NCI-H2107 (cell line): ENCODE data around the gene UBA1.

Experiments used
- DNase-seq: peaks from one replicate; lab custom pipeline; 2025; lab: John Stamatoyannopoulos, UW

Gene UBA1

GRCh38 chrX:47193475-47194193 is at the start of gene UBA1:
Gene UBA1 (plus strand): TSS chrX:47193829. CDS start chrX:47198803, 4,974 bp downstream.
- peak; percentile 98 for DNase-seq

- DNase-seq = no peak
Measured at GRCh38 chrX:47143894-47144625, 49.6 kb upstream of the UBA1 start.

- DNase-seq = peak; percentile 92
Measured at GRCh38 chrX:47144626-47145394, 48.8 kb upstream of the UBA1 start, which contains the start of the genes NDUFB11 and RBM10. Gene NDUFB11 (minus strand): TSS chrX:47144702. CDS start chrX:47144679, 23 bp downstream. Gene RBM10 (plus strand): TSS chrX:47145221. CDS start chrX:47147482, 2,261 bp downstream.

DNA sequence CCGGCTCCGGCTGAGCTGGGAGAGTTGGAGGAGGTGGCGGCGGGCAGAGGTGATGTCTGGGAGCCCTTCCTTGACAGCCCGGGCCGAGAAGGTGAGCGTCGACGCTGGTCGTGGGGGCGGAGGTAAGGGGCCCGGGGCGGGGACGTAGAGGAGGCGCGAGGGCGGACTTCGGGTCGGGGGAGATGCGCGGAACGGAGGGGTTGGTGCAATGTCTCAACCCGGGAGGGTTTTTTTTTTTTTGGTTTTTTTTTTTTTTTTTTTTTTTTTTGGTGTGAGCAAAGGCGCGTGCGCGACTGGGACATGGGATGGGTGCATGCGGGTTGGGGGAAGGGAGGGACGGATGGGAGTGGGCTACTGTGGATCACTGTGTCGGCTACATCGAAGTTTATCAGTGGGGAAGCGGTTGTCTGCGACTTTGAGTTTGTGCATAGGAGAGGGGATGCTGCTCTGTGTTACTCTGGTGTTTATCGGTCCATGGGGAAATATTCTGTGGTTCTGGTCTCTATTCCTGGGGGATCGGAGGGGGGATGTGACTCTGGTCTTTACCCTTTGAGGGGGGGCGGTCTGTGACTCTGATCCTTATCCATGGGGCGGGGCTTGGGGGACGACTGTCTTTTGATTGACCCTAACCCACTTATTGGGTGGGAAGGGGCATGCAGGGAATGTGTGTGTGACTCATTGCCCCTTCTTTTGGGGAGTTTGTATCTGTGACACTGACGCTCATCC is 48.1 kb upstream of the UBA1 start:
- no peak for DNase-seq

DNA sequence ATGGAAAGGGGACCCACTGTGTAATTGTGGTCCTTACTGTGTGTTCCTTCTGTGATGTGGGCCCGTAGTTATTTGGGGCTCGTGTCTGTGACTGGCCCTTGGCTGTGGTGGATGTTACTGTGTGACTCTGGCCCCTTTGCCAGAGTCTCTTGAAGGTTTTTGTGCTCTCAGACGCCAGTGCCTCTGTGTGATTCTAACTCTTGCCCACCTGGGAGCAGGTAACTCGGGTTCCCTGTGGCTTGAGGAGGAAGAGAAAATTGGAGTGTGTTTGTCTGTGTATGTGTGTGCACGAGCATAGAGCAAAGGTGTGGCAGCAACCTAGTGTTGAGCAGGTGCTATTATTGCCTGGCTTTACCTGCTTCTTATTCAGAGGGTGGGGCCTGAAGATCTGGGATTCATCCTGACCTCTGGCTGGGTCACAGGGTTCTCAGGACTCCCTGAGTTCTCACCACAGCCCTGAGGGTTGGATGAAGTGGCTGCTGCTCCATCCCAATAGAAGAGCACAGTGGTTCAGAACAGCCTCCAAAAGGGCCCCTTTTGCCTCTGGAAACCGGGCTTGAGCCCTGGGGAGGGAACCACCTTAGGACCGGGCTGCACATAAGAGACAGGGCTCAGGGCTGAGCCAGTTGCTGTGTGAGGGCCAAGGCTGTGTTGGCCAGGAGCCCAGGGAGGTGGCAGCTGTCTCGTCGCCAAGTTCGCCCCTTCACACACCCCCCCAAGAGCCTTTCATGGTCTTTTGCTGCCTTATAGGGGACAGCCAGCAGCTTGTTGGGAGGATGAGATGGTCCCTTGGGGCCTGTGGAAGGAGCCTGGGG is 47.3 kb upstream of the UBA1 start:
- DNase-seq = no peak

- DNase-seq = no peak
Measured at GRCh38 chrX:47146936-47147859, 46.4 kb upstream of the UBA1 start.

GRCh38 chrX:47148946-47149345 is 44.7 kb upstream of the UBA1 start:
- no peak for DNase-seq

DNA sequence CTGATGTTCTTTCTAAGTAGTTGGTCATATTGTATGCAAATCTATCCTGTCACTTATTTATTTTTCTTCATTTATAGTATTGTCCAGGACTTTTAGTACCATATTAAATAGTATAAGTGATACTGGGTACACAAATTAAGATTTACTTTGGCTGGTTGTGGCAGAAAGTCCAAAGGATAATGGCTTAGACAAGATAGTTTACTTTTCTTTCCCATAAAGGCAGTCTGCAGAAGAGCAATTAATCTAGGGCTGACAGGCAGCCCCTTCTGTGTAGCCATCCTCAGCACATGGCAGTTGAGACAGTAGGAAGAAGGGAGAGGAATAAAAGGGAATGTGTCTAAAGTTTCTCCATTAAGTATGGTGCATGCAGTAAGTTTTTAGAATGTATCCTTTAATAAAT is 42.2 kb upstream of the UBA1 start:
- DNase-seq = no peak

GRCh38 chrX:47156611-47157520 is 36.8 kb upstream of the UBA1 start:
- DNase-seq = no peak

DNA sequence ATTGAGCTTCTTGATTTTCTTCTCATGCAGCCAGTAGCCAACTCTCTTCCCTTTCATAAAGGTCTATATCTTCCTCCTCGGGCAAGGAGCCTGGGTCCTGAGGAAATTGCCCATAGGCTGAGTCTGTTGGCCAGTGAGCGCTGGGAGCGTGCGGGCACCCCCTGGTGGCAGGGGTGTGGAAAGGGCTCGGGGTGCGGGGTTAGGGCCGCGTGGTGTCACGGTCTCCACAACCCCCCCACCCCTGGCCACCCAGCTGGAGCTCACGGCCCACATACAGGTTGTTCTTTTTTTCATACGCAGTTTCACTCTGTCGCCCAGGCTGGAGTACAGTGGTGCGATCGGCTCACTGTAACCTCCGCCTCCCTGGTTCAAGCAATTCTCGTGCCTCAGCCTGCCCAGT is 35.5 kb upstream of the UBA1 start:
- DNase-seq = no peak

DNA sequence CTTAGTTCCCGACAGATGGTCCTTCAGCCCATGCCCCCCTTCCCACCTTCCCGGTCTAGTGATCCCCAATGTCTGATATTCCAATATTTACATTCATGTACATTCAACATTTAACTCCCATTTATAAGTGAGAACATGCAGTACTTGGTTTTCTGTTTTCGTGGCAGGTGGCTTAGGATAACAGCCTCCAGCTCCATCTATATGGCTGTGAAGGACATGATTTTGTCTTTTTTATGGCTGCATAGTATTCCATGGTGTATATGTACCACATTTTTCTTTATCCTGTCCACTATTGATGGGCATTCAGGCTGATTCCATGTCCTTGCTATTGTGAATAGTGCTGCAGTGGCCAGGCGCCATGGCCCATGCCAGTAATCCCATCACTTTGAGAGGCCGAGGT is 34.8 kb upstream of the UBA1 start:
- no peak for DNase-seq

DNA sequence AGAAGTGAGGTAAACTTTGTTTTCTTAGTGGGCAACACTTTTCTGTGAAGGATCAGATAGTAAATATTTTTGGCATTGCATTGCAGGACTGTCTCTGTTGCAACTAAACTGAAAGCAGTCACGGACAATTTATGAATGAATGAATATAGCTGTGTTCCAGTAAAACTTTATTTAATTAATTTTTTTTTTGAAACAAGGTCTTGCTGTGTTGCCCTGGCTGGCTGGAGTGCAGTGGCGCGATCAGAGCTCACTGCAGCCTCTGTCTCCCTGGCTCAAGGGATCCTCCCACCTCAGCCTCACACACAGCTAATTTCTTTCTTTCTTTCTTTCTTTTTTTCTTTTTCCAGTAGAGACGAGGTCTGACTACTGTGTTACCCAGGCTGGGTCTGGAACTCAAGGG is 32.8 kb upstream of the UBA1 start:
- DNase-seq = no peak

DNA sequence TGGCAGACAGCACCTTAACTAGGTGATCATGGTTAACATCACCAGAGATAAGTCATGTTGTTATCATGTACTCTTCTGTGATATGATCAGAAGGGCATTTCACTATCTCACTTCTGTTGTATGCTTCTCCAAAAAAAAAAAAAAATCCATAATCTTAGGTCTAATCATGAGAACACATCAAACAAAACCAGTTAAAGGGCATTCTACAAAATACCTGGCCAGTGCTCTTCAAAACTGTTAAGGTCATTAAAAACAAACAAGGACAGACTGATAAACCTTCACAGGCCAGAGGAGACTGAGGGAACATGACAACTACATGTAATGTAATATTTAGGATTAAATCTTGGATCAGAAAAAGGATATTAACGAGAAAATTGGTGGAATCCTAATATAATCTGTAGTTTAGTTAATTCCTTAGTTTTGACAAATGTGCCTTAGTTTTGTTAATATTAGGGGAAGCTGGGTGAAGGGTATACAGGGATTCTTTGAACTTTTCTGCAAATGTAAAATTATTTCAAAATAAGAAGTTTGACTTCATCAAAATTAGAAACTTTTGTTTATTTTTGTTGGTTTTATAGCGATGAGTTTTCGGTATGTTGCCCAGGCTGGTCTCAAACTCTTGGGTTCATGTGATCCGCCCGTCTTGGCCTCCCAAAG is 30.6 kb upstream of the UBA1 start:
- no peak for DNase-seq

DNA sequence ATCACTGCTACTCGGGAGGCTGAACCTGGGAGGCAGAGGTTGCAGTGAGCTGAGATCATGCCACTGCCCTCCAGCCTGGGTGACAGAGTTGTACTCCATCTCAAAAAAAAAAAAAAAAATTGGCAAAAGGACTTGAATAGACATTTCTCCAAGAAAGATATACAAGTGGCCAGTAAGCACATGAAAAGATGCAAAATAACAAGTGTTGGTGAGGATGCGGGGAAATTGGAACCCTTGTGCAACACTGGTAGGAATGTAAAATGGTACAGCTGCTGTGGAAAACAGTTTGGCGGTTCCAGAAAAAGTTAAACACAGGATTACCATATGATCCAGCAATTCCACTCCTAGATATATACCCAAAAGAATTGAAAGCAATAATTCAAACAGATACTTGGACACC is 29.2 kb upstream of the UBA1 start:
- no peak for DNase-seq

DNA sequence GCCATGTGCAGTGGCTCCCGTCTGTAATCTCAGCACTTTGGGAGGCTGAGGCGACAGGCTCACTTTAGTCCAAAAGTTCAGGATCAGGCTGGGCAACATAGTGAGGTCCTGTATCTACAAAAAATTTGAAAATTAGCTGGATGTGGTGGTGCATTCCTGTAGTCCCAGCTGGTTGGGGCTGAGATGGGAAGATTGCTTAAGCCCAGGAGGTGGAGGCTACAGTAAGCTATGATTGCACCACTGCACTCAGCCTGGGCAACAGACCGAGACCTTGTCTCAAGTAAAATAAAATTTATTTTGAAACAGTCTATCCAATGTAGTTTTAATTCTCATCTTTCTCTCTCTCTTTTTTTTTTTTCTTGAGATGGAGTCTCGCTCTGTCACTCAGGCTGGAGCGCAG is 27.5 kb upstream of the UBA1 start:
- DNase-seq = no peak

DNA sequence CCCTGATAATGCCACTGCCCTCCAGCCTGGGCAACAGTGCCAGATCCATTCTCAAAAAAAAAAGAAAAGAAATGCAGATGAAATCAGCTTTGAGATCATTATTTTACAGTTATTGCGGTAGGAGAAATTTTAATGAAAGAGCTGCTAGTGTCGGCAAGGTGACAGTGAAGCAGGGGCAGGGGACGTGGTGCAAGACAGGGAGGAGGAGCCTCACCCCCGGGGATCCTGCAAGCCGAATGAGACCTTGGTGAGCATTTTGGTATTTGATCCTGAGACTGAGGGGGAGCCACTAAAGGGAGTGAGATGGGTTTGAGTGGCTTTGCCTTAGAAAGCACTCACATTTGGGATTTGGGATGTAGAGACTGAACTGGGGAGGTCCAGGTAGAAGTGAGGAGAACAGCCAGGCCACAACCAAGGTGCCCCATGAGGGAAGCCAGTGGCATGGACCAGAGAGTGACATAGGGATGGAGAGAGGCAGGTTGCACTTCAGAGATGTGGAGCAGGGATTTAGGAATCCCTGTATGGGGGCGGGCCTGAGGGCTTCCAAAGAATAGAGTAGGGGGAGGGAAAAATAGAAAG is 25.0 kb upstream of the UBA1 start:
- DNase-seq = no peak

DNA sequence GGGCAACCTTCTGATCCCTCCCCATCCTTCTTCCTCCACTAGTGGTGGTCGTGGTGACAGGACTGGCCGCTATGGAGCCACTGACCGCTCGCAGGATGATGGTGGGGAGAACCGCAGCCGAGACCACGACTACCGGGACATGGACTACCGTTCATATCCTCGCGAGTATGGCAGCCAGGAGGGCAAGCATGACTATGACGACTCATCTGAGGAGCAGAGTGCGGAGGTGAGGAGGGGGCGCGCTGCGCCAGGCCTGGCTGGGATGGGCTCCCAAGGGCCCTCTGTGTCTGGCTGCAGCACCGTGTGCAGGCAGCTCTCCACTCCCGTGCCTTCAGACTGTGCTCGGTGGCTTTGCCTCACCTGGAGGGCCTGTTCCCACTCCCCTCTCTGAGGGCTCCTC is 24.4 kb upstream of the UBA1 start:
- DNase-seq = no peak
